Medulla oblongata (tissue), 1 donor: Measurements from ENCODE around the gene TSPAN15.

Source experiments
- DNase-seq: peaks from one replicate; pipeline ENCODE4 v3.0.0-alpha.2; 2015; ENCODE audit errors: extremely low spot score

The TSPAN15 gene

DNA sequence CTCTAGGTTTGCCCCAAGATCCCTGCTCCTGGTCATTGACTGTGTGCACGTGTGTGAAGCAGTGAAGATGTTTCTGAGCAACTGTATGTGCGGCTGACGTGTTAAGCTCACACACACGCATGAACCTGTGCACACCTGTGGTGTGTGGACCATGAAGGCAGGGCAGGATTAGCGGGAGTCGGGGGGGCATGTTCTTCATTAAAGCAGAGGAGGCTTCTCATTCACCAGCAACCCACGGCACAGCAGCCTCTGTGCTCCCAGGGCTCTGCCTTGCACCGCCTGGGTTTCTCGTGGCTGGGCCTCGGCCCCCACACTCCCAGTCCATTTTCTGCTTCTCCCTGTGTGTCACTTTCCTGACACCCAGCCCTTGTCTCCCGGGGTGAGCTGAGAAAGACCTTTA, 33.7 kb upstream of the TSPAN15 start:
- DNase-seq, result no peak

DNA sequence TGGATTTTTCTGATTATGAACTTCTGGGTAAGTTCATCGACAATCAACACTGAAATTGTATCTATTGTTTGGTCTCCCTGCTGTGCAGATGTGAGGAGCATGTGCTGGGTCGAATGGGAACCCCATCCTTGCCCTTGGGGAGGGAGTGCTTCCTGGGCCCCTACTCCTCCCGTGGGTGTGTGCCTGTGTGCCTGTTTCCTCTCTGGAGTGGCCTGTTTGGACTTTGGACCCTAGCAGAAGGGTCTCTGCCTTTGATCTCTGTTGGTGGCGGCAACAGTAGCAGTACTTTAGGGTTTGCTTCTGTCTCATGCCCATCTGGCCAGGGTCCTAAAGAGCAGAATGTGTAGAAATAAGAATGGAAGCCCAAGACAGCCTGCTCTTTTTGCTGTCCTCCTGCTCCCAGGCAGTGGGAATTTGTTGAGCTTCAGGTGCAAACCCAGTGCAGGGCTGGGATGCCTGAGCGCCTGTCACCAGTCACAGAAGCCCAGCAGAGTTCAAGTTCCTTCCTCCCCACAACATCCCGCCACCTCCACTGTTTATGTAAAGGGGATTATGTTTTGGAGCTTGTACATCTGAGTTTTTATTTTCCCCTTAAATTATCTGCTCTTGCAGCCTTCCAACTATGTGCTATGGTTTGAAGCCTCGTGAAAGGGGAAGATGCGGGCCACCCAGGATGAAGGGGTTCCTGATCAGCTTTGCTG, 33.1 kb upstream of the TSPAN15 start:
- no peak for DNase-seq

DNA sequence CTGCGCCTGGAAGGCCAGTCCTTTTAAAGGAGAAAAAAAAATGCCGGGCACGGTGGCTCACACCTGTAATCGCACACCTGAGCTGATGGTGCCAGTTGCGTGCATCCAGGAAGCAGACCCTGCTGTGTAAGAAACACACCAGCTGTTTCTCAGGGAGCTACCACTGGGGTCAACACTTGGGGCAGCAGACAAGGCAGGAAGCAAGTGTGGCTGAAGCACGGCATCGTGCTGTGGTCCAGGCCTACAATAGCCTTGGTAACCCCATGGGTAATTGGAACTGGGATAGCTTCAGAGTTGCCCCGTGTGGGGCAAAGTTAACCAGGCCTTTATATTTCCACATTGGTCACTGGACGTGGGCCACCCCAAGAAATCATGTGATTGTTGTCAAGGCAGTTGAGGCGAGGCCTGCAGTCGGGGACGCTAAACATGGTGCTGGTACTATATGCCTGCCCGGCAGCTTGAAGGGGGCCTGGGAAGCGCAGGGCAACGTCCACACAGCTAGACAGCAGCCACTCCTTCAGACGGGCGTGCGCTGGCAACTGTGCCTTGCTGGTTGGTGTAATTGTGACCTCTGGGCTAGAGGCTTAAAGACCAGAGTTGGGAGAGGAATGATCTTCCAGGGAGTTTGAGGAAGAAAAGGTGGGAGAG, 32.0 kb upstream of the TSPAN15 start:
- no peak for DNase-seq

DNA sequence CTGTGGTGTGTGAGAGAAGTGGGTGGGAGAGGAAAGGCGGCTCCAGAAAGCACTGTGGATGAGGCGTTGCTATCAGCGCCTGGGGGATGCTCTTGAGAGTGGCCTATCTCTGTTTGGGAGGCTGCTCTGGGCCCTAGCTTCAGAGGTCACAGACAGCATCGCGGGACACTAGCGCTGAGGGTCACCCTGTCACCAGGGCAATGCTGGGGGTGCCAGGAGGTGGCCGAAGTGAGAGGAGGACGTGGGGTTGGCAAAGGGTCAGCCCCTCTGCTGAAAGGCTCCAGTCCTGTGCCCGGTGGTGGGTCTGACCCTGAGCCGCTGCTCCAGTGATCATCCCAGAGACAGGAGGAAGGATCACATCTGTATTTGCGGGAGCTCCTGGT, 31.5 kb upstream of the TSPAN15 start:
- DNase-seq, result no peak

DNA sequence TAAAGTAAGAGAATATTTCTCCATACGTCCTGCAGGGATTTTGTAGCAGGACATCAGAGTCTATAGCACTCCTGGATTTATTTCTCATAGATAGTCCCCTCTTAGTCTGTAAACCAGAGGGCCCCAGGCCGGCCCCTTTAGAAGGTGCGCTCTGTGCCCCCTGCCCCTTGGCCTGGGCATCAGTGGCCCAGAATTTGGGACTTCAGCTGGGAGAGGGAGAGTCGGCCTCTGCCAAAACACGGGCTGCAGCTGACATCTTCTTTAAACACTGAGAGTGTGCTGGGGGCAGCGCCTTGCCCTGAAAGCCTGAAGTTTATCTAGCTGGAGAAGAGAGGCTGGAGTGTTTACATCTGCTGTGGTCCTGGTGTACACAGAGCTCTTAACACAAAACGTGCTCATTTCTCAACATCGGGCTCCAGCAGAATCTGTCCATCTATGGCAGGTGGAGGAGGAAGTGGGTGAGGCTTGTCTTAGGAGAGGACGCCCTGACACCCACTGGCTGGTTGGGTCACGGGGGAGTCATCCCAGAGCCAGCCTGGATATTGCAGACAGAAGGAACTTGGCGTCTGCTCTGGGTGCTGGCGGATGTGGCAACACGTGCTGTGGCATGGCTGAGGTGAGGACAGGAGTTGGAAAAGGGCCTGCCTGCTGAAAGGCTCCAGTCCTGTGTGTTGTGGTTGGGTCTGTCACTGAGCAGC, 29.5 kb upstream of the TSPAN15 start:
- no peak for DNase-seq

DNA sequence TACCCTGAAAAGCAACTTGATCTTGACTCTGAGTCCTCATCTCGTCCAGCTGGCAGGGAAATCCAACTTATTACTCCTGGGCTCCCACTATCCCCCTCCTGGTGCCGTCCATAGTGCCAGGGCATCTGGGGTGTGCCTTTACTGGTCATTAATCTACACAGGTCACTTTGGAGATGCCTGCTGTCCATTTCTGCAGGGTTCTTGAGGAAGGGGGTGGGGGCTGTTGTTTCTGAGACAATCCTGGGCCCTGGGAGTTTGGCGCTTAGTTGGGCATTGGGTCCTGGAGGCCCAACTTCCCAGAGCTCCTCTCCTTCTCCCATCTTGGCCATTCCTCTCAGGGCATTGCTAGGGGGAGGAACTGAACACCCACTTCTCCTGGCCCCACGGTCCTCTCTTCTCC, 28.6 kb upstream of the TSPAN15 start:
- no peak for DNase-seq

DNA sequence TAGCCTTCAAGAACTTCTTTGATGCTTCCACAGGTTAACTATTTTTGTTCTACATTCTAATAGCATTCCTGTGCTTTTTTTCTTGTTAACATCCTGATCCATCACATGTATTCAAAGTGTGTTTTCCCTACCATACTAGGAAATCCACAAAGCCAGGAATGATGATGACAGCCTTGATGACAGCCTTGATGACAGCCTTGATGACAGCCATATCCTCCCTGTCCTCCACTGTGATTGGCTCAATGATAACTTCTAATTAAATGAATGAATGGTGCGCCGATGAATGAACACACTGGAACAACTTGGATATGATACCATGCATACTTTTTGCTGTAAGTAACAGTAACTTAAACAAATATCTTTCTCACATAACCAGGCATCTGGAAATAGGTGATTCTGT, 26.2 kb upstream of the TSPAN15 start:
- DNase-seq, result no peak

DNA sequence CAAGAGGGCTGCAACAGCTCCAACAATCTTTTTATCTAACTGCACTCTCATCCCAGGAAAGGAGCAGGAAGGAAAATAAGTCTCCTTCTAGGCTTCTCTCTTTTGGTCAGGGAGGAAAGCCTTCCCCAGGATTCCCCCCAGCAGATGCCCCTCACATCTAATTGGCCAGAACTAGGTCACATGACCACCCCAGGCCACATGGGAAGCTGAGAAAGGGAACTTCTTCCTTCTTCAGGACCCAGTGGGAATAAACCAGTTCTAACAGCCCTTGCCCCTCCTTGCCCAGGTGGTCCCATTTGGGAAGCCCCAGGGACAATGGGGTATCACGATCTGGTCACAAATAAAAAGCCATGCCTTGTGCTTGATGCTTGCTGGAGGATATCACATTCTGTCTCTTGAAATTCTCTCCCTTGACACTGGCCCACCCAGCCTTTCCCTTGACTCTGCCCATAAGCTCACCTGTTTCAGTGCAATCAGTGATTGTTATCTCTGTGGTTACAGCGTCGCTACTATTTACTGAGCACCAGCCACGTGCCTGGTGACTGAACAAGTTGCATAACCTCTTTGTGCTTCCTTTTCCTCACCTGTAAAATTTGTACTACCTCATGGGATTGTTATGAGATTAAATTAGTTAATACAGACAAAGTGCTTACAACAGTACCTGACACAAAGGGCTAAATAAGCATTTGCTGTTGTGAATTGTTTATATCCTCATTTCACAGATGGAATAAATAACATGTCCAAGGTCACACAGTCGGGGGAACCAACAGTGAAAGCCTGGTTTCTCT, 25.6 kb upstream of the TSPAN15 start:
- no peak for DNase-seq

DNA sequence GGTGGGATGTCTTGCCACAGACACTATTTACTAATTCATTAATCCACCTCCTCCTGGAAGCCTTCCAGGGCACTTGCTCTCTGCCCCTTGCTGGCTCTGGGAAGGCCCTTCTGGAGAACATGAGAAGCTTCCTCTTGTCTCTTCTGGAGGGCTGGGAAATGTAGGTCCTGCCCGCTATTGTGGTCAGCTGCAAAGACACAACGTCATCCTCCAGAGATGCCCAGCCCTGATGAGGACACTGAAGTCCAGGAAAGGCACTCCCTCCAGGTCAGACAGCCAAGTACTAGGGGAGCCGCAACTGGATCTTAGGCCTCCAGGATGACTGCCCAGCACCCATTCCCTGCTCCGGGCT, 24.9 kb upstream of the TSPAN15 start:
- no peak for DNase-seq

DNA sequence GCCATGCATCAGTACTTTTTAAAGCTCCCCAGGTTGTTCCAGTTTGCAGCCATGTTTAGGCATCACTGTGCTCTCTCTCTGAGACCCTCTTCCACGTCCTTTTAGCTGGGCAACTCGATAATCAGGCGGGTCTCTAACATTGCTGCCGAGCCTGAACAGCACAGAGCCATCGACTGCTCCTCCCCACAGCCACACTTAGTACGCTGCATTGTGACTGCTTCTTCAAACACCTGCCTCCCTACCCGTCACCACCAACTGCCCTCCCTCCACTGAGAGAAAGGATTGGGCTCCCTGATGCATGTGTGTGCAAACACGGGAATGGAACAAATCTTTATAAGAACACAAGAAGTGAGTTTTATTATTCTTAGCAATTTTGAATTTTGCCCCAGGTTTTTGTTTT, 23.1 kb upstream of the TSPAN15 start:
- no peak for DNase-seq

DNA sequence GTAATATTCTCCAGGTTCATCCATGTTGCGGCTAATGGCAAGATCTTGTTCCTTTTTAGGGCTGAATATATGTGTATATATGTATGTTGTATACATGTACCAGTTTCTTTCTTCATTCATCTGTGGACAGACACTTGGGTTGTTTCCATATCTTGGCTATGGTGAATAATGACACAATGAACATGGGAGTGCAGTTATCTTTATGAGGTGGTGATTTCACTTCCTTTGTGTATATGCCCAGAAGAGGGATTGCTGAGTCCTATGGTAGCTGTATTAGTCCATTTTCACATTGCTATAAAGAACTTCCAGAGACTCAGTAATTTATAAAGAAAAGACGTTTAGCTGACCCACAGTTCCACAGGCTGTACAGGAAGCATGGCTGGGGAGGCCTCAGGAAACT, 17.1 kb upstream of the TSPAN15 start:
- no peak for DNase-seq

DNA sequence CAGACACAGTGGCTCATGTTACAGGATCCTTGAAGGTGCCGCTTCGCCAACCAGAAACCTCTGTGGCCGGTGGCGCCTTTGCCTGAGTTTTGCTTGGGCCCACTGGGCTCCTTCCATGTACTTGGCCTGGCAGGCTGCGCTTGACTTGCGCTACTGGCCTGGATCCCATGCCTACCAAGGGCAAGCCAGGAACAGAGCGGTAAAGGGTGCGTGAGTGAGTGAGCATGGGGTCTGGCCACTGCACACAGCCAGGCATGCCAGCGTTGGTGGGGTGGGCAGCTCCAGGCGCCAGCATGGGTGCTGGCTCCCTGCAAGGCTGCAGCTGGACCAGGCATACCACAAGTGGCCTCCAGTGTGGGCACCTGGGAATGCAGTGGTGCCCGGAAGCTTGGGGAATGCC, 16.3 kb upstream of the TSPAN15 start:
- no peak for DNase-seq

DNA sequence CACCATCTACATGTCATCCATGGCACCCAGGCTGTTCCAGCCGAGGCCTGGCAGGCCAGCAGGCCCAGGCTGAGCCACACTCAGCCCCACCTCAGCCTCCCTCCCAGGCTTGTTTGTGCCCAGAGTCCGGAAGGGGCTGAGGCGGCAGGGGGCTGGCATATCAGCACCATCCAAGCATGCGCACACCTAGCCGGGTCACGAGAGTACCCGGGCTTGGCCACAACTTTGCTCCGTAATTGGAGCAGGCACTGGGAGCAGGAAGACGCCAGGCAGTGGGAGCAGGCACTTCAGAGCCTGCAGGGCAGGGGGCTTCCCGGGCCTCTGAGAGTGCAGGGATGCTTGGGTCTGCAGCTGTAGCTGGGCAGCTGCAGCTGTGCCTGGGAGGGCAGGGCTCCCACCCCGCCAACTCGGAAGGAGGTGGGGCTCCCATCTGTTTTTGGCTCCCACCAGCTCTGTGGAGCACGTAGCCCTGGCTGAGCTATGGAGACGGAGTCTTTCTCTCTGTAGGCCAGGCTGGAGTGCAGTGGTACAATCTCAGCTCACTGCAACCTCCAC, 15.2 kb upstream of the TSPAN15 start:
- no peak for DNase-seq

DNA sequence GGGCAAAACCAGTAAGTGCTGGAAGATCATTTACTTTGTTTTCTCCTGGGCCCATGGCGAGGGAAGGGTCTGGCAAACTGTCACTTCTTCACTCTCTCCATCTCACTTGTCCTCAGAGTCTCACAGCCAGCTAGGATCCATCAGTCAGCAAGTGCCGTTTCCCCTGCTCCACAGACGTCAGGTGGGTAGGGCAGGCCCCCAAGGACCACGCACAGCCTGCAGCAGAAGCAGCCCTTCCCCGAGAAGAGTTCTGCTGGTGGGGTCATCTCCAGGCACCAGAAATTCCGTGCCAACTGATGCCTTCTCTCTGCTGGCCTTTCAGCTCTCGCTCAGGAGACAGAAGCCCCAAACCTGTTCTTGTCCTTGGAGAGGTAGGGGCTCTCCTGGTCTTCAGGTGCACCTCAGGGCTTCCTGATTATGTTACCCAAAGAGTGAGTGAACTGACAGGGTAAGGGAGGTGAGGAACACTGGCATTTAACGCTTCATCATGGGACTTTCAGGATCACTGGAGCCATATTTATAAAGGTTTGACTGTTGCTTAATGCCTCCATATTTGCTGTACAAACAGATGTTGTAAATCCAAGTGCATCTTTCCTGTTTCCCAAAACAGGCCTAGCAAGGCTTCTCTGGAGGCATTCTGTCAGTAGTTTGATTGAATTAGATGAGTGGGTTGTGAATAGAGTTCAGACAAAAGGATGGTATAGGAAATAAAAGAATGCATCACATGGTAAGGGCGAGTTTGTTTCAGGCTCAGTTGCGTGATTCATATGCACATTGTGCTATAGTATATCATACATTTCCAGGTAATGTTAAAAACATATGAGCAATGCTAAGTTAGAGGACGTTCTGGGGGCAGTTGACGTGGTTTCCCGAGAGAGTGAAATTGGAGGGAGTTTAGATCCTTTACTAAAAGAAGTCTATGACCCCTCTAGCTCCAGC, 13.7 kb upstream of the TSPAN15 start:
- no peak for DNase-seq

DNA sequence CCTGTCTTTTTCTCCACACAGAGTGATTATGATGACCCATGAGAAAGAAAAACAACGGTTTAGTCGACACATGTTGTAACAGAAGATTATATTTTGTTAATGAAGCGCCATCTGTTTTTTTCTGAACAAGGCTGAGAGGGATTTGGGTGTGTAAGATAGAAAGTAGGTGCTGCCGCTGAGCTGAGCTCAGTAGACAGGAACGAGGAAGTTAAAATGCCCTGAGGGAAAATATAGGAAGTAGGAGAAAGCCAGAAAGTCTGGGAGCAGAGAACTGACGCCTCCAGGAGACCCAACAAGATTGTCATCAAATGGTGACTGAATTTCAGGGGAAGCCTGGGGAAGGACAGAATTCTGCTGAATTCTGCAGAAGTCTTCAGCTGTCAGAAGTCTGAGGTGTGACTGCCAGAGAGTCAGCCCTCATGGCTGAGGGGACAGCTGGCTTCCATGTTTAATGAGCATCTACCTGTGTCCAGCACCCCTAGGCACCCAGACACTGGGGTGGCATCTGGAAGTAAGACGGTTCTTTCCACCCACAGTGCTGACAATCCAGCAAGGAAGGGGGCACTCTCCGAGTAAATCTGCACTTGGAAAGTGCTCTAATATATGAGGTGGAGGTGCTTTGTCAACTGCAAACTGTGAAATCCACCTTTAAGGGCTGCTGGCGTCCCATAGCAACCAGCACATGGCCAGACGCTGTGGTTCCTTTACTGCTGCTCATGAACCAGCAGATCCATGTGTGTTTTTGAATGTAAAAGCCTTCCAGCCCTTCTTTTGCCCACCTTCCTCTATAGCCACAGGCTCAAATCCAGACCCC, 12.5 kb upstream of the TSPAN15 start:
- no peak for DNase-seq

DNA sequence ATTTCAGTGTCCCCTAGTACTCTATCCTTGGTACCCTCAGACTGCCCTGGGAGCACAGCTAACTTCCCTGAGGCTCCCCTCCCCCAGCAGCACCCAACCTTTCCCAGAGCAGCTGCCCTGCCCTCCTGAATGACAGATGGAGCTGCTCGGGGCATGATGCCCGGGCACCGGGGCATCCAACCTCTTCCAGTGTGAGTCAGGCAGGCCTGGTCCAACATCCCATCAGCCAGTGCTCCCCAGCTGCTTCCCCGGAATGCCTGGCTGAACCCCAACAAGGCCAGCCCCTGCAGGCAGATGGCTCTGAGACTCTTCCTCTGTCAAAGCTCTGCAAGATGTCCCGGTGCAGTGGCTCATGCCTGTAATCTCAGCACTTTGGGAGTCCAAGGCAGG, 11.9 kb upstream of the TSPAN15 start:
- DNase-seq, result peak; percentile 46

DNA sequence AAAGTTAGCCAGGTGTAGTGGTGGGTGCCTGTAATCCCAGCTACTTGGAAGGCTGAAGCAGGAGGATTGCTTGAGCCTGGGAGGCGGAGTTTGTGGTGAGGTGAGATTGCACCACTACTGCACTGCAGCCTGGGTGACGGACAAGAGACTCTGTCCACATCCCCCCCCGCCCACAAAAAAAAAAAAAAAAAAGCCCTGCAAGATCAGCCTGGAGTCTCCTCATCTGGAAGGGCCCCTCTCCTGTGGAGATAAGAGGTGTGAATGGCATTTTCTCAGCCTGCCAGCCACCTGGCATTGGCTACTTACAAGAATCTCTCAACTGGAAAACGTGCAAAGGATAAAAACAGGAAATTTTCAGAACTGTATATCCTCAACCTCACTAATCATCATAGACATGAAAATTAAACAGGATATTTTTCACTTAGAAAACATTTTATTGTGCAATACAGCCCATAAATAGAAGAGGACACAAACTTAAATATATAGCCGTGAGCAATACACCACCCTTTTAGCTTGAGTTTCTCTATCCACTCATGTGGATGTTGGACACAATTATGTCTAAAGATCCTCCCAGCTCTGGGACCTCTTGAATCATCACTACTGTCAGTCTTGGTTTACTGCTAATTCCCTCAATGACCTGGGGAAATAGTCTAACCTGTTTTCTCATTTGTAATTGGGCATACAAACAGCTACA, 11.3 kb upstream of the TSPAN15 start:
- no peak for DNase-seq

DNA sequence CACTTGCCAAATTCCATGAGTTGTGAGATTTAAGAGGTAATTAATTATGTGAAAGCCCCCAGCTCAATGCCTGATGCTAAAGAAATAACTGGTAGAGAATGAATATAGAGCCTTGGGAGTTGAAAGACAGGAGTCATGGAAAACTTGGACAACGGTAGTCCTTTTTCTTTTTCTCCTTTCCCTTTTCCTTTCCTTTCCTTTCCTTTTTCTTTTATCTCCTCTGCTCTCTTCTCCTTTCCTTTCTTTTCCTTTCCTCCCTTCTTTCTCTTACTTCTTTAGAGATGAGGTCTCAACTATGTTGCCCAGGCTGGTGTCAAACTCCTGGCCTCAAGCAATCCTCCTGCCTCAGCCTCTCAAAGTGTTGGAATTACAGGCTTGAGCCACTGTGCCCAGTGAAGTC, 7.9 kb upstream of the TSPAN15 start:
- DNase-seq, result no peak

DNA sequence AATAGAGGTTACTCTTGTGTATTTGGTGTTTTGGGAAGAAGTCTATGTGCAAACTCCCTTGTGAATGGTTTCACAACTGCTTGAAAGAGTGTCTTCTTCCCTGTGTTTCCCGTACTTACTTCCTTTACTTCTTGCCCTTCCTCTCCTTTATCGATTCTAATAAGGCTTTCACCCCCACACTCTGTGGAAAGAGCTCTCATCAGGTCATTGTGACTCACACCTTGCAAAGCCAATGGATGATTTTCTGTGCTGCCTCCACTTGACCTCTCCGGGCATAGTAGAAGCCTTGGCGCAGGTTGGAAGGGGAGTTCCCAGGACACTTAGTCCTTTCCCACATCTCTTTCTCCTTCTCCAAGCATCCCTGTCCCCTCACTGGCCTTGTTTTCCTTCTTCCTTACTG, 6.2 kb upstream of the TSPAN15 start:
- no peak for DNase-seq

DNA sequence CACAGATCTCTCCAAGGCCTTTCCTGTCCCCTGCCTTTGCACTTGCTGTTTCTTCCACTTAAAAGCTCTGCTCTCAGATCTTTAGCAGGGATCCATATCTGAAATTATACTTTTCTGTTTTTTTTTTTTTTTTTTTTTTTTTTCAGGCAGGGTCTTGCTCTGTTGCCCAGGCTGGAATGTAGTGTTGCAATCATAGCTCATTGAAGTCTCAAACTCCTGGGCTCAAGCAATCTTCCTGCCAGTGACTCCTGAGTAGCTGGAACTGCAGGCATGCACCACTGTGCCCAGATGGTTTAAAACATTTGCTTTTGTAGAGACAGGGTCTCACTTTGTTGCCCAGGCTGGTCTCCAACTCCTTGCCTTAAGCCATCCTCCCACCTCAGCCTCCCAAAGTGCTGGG, 5.0 kb upstream of the TSPAN15 start:
- DNase-seq, result no peak
